Fibroblast of mammary gland (primary cell): ENCODE data around the gene GARS1.
A peak's percentile ranks its signal among the peaks of the same experiment; 100 is the strongest.

Experiments used
- DNase-seq: peaks from one replicate; pipeline ENCODE4 v3.0.0-alpha.2; 2010; ENCODE audit warnings: low read depth
- H3K4me3 ChIP-seq: 2 replicates; pipeline ENCODE4 v1.5.1; 2011; ENCODE audit warnings: low read depth, mild to moderate bottlenecking, low read length, moderate library complexity; ENCODE audit not compliant: control insufficient read depth
- TF ChIP-seq, protein P1 (sequence below): conservative IDR thresholded peaks from 2 replicates; pipeline ENCODE4 v1.5.1; 2011; ENCODE audit warnings: low read depth, low read length, inconsistent platforms; ENCODE audit not compliant: control insufficient read depth, insufficient read depth

GARS1 gene

DNA sequence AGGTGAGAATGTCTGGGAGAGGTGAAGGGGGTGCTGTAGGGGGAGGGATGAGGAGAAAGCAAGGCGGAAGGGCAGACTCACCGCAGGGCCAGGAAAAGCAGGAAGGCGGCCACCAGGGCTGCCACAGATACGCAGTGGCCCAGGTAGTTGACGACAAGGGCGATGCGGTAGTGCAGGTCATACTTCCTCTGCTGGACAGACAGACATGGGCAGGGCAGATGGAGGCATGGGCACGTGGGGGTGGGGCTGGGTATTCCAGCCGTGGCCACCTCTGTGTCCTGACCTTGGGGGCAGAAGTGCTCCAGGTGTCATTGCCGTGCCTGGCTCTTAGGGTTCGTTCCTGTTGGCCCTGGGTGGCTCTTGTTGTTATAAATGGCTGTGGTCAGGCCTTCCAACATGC is 70.8 kb downstream of the GARS1 start:
- no peak overlapping the region for H3K4me3 ChIP-seq
- DNase-seq: no peak
- TF ChIP-seq, protein P1, sequence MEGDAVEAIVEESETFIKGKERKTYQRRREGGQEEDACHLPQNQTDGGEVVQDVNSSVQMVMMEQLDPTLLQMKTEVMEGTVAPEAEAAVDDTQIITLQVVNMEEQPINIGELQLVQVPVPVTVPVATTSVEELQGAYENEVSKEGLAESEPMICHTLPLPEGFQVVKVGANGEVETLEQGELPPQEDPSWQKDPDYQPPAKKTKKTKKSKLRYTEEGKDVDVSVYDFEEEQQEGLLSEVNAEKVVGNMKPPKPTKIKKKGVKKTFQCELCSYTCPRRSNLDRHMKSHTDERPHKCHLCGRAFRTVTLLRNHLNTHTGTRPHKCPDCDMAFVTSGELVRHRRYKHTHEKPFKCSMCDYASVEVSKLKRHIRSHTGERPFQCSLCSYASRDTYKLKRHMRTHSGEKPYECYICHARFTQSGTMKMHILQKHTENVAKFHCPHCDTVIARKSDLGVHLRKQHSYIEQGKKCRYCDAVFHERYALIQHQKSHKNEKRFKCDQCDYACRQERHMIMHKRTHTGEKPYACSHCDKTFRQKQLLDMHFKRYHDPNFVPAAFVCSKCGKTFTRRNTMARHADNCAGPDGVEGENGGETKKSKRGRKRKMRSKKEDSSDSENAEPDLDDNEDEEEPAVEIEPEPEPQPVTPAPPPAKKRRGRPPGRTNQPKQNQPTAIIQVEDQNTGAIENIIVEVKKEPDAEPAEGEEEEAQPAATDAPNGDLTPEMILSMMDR: no peak

DNA sequence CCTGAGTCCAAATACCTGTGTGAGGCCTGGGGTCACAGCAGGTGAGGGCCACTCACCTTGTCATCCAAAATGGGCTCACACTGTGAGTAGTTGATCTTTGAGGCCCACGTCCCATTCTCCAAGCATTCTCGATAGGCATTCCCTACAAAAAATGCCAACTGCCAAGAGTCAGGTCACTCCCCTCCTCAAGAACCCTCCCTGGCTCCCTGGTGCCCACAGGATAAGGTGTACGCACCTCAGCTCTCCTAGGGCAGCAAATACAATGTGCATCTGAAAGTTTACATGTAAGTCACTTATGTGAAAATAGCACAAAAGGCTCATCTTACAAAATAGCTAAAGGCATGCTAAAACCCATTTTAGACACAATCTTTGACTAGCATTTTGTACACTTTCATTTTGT is 72.5 kb downstream of the GARS1 start:
- H3K4me3 ChIP-seq: no peak overlapping the region
- no peak for DNase-seq
- TF ChIP-seq, protein P1: no peak

DNA sequence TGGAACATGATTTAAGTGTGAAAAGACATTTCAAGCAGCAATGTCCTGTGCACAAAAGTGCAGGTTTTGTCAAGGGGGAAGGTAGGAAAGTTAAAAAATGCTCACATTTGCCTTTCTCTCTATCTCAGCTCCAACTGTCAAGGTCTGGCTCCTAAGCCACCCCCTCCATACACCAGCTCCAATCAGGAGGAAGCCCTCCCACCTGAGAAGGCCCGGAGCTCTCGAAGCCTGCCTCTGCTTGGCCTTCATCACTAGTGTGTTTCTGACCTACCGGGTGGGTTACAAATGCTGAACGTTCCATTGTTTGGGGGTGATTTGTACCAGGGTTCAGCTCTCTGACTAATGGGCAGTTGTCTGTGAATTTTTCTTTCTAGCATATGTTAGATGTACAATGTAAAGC is 73.4 kb downstream of the GARS1 start:
- no peak overlapping the region for H3K4me3 ChIP-seq
- TF ChIP-seq, protein P1: no peak
- DNase-seq: no peak

DNA sequence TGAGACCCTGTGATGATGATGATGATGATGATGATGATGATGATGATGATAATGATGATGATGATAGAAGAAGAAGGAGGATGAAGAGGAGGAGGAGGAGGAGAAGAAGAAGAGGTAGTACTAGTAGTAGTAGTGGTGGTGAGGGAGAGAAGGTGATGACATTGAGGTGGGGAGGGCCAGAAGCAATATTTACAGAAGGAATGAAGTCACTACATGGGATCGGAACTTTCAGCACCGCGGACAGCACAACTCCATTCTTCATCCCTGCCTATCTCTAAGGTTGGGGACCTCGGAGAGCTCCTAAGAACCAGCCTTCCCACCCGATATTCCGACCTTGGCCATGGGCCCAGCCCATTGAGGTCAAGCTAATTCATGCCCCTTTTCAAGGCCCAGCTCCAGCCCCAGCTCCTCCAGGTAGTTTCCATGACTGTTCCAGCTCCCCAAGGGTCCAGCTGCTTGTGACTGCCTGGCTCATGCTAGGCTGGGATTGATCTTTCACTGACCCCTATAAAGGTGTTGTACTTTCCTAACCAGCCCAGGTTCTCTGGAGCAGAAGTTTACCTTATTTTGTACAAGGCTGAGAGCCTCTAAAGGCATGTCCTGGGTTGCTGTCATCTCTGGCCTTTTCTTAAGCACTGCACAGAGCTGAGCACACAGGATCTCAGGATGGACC is 77.3 kb downstream of the GARS1 start:
- peak; percentile 78 for DNase-seq
- no peak overlapping the region for H3K4me3 ChIP-seq
- TF ChIP-seq, protein P1: no peak

DNA sequence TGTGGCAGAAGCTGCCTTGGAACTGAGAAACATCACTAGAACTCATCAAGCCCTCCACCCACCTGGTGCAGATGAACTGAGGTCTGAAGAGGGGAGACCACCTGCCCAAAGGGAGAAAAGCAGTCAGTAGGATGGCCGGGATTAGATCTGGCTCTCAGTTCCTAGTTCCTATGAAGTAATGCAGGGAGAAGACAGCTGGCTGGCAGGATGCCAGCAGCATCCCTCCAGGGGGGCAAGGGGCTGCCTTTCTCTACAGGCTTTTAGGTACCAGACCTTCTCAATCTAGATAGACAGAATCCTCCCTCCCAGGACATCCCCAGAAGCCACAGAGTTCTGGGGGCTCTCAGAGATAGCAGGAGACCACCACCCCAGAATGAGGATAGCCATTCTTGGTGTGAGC is 79.7 kb downstream of the GARS1 start:
- no peak overlapping the region for H3K4me3 ChIP-seq
- TF ChIP-seq, protein P1: no peak
- DNase-seq: no peak

DNA sequence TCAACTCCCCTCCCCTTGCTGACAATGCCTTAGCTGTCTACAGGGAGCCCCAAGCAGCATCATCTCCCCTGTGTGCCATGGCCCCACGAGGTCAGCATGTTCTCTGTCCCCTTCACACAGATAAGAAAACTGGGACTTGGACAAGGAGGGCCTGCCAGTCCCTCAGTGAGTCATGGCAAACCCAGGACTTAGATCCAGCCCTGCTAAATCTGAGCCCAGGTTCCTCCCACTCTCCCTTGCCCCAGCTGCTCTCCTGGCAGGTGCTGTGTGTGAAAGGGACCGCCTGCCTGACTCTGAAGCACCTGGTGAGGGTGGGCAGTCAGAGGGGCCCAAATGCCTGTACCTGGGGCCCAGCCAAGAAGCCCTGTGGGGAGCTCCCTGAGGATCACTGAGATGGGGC is 80.2 kb downstream of the GARS1 start:
- no peak for DNase-seq
- TF ChIP-seq, protein P1: no peak
- H3K4me3 ChIP-seq: no peak overlapping the region

DNA sequence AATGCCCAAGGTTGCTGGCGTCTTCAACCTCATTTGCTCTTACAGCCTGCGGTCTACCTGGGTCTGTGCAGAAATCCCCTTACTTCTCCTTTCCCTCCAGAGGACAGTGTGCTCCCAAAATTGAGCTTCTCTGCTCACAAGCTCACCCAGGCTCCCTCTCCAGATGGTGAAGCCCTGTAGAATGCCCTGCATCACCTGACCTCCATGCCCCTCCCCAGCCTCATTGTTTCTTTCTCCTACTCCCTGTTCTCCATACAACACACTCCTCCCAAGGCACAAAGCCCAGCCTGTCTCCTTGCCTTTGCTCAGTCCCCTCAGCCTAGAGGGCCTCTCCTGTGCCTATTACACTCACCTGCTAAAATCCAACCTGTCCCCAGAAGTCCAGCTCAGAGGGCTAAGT is 84.1 kb downstream of the GARS1 start:
- DNase-seq: no peak
- TF ChIP-seq, protein P1: no peak

More for the DNA sequence above, 84.1 kb downstream of the GARS1 start:
- H3K4me3 ChIP-seq: no peak overlapping the region
